K562 (cell line): ENCODE measurements around the gene LYPD3. TPM values are rescaled to one million over a fixed set of nuclear protein-coding genes. Genes with fewer than 3 reads are reported as not detected.

ENCODE experiments used
- CTBP1 ChIP-seq: fragments of 450-650 bp; IDR thresholded peaks from 2 replicates; pipeline ENCODE4 v1.6.1; 2016; ENCODE audit warnings: borderline replicate concordance
- PRDM10 ChIP-seq: fragments of 450-650 bp; IDR thresholded peaks from 2 replicates; pipeline ENCODE4 v1.6.1; 2018; ENCODE audit not compliant: partially characterized antibody
- RAD21 ChIP-seq, 2 experiments: fragments of 250-450 bp in 1 of 2; fragments of 450-650 bp in 1 of 2; sonication (Bioruptor Pico) in 1 of 2; formaldehyde crosslinking in 1 of 2; IDR thresholded peaks in 1 of 2; conservative IDR thresholded peaks in 1 of 2; 2 replicates each; pipeline versions ENCODE4 v1.4.0 to v1.8.0; 2020 to 2022; ENCODE audit warnings: mild to moderate bottlenecking in 2 of 2, moderate library complexity in 1 of 2
- REST ChIP-seq, 2 experiments: fragments of 450-650 bp; formaldehyde crosslinking in 1 of 2; IDR thresholded peaks; 2 replicates each; pipeline versions ENCODE4 v1.4.0 to v1.6.1; 2014 to 2020; ENCODE audit warnings: mild to moderate bottlenecking in 2 of 2, borderline replicate concordance in 1 of 2, low read depth in 1 of 2
- RREB1 ChIP-seq: fragments of 250-450 bp; sonication (Bioruptor Pico); IDR thresholded peaks from 2 replicates; pipeline ENCODE4 v1.4.0; 2020
- SMC3 ChIP-seq: conservative IDR thresholded peaks from 2 replicates; pipeline ENCODE4 v1.6.1; 2011; ENCODE audit warnings: low read depth, low read length, improper control_type of control experiment; ENCODE audit not compliant: insufficient read depth
- ZNF695 ChIP-seq: fragments of 450-650 bp; formaldehyde crosslinking; IDR thresholded peaks from 2 replicates; pipeline ENCODE4 v1.4.0; 2020; ENCODE audit warnings: mild to moderate bottlenecking, moderate library complexity
- ZZZ3 ChIP-seq: fragments of 450-650 bp; IDR thresholded peaks from 2 replicates; pipeline ENCODE4 v1.6.1; 2016; ENCODE audit warnings: antibody characterized with exemption, mild to moderate bottlenecking, moderate library complexity
- polyA plus RNA-seq, 8 experiments: library from polyadenylated mRNA; depleted of rRNA in 4 of 8; stranded (reverse) in 5 of 8; unstranded in 3 of 8; fragments of >200 nt; fragmentation: Nextera tagmentation in 2 of 8; fragmentation: Illumina TruSeq in 1 of 8; extraction: Ambion mirVana in 2 of 8; extraction: Trizol in 1 of 8; gene quantifications; 2 replicates each; pipeline versions ENCODE4 v1.2.1 to v1.2.3, GENCODE V29; 2011 to 2014; ENCODE audit warnings: inconsistent platforms in 1 of 8, missing spikeins in 1 of 8
- total RNA-seq, 7 experiments: library from RNA; depleted of rRNA in 6 of 7; stranded (reverse); fragments of >200 nt in 6 of 7; fragmentation: Illumina TruSeq in 2 of 7; extraction: Trizol in 2 of 7; gene quantifications; 2 replicates each; pipeline versions ENCODE4 v1.2.1 to v1.2.3, GENCODE V29; 2011 to 2021; ENCODE audit warnings: low replicate concordance in 1 of 7

Gene LYPD3
- total and polyA plus RNA-seq, 9 of the 15 experiments (the other 6 are each of a cell fraction or from before 2014, with no cell fraction given) = 0.04 to 0.33 (median 0.20) TPM; not detected in 1

- TF ChIP-seq REST (IDR thresholded peaks at IDR 0.05; ENCODE audit: borderline replicate concordance) = peak; percentile 95
- no peak for TF ChIP-seq REST (CRISPR knock-in tag; IDR thresholded peaks at IDR 0.05; ENCODE audit: low read depth)
- no peak for TF ChIP-seq ZZZ3
- no peak for TF ChIP-seq ZNF695 (CRISPR knock-in tag)
- TF ChIP-seq CTBP1 = 0 out of 2 replicates have a peak, but pooled peaks have one; percentile 36
- TF ChIP-seq RAD21 (CRISPR knock-in tag; conservative IDR thresholded peaks at IDR 0.05 in 1 of 2, IDR thresholded peaks at IDR 0.05 in 1 of 2) = peak; percentile 93 to 97
- peak; percentile 34 for TF ChIP-seq PRDM10
- TF ChIP-seq SMC3 = peak; percentile 98
- TF ChIP-seq RREB1 (CRISPR knock-in tag) = no peak
Observed at GRCh38 chr19:43446746-43447489, 18.5 kb downstream of the LYPD3 start (continued).
